NCI-H82 treated with DMSO at 0.1 percent for 48 hours (cell line): ENCODE data around the gene USHBP1.
A peak's percentile ranks its signal among the peaks of the same experiment; 100 is the strongest.

ENCODE experiments used
- DNase-seq: peaks from one replicate; lab custom pipeline; 2025; ENCODE audit not compliant: unreplicated experiment; lab: John Stamatoyannopoulos, UW

USHBP1 gene

DNA sequence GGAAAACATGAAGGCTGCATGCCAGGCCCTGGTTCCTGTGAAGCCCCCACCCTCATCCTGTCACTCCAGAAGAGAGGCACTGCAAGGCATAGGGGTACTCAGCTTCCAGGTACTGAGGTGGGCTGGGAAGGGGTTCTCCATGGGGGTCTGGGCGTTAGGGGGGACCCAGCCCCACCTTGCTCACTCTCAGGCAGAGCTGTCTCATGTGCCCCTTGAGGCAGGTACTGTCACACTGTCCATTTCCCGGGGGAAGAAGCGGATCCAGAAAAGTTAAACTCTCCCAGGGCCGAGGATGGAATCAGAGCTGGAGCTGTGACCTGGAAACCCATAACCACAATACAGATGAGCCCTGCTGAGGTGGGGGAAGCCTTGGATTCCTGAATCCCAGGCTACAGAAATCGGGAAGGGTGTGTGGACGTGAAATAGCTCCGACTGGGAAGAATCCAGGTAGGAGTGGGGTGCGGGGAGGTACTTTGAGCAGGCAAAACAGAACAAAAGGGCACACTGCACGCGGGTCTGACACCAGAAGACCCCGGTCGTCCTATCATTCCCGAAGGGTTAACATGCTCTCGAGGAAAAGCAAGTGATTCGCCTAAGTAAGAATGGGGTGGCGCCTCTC, 49.9 kb downstream of the USHBP1 start:
- no peak for DNase-seq

DNA sequence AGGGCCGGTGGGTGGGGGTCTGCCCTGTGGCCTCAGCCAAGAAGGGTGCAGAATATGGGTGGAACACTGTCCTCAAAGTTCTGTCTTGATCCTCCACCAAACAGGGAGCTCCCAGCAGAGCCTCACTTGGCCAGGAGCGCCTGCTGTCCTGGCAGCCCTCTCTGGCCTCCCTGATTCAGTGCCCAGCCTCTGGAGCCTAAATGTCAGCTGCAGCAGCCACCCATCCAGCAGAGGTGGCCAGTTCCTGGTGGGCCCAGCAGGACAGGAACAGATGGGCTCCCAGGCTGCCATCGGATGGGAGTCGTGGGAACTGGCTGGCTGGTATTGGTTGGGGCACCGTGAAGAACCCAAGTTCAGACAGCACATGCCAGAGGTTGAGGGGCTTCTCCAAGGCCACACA, 51.2 kb downstream of the USHBP1 start:
- no peak for DNase-seq

DNA sequence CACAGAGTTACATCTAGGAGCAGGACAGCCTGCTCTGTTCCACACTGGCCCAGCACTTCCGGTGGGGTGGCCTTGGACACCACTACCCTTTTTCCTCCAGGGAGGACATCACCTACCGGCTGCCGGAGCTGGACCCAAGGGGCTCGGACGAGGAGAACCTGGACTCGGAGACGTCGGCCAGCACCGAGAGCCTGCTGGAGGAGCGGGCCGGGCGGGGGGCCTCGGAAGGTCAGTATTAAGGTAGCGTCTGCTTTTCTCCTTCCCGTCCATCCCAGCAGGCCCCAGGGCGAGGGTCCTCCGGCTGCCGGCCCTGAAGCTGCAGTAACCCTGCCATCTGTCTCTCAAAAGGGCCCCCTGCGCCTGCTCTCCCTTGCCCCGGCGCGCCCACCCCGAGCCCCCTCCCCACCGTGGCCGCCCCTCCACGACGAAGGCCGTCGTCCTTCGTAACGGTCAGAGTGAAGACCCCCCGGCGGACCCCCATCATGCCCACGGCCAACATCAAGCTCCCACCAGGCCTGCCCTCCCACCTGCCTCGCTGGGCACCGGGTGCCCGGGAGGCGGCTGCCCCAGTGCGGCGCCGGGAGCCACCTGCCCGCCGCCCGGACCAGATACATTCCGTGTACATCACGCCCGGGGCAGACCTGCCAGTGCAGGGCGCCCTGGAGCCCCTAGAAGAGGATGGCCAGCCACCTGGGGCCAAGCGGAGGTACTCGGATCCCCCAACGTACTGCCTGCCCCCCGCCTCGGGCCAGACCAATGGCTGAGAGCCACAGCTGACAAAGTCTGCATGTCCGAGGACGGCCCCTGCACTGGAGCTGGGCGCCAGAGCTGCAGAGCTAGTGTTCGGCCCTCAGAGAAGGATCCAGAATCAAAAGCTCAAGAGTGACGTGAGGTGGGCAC, 52.7 kb downstream of the USHBP1 start:
- DNase-seq = no peak

DNA sequence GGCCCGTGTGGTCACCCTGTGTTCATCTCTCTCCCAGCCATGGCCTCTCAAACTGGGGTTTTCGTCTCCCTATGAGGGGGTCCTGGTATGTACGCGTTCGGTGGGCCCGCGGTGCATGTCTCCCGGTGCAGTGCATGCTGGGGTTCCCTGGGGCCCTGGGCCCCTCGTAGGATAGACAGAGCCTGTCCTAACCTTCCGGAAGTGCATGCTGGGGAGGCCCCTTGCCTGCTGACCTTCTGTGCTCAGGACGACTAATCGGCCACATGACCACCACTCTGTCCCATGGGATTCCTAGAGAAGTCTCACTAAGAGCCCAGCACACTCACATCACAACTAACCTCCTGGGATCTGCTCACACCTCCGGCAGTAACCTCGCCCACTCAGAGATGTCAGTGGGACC, 54.2 kb downstream of the USHBP1 start:
- DNase-seq = no peak

DNA sequence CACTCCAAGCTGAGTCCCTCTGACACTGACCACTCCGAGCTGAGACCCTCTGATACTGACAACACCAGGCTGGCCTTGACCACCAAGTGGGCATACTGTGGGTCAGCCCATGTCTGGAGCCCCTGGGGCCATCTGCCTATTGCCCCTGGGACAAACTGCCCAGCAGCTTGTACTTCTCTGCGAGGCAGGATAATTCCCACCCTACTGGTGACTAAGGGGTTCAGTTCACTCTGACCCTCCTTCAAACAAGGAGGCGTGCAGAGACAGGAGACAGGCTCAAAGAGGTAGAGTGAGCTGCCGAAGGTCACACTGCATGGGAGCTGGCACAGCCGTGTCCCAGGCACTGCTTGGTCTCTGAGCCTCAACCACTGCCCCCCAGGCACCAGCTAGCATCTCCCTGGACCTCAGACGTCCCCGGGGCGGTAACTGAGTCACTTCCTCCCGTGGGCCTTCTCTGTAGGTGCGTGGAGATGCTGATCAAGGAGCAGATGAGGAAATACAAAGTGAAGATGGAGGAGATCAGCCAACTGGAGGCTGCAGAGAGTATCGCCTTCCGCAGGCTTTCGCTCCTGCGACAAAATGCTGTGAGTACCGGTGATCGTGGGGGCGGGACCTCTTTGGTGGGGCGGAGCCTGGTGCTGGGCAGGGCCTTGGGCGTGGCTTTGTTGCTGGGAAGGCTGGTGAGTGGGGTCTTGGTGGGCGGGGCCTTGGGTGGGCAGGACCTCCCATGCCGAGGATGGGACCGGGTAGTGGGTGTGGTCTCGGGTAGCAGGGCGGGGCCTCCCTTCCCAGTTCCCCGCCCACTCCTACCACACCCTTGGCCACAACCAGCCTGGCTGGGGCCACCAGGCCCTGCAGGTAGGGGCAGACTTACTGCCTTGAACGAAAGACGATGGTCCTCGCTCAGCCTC, 55.2 kb downstream of the USHBP1 start:
- peak; percentile 60 for DNase-seq

DNA sequence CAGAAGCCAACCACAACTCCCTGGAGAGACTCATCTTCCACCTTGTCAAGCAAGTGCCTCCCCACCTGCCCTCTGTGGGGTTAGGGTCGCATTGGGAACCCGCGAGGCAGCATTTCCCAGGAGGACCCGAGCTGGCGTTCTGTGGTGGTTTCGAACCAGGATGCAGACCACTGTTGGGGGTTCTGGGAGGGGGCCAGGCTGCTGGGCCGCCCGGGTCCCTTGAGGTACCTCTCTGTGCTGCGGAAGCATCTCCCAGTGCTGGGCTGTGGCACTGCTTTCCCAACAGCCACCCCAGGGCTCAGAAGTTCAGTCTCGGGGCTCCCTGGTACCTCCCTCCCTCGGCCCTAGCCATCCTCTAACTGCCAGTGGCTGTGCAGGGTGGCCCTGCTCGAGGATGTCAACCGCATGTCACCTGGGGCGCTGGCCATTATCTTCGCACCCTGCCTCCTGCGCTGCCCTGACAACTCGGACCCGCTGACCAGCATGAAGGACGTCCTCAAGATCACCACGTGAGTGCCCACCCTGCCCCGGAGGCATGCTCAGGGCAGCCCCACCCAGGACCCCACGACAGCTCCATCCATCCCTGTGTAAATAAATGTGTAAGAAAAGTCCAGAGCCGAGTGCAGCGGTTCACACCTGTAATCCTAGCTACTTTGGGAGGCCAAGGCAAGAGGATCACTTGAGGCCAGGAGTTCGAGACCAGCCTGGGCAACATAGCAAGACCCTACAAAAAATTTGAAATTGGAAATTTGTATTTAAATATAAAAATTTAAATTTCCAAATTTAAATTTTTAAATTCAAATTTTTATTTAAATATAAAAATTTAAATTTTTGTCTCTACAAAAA, 57.6 kb downstream of the USHBP1 start:
- no peak for DNase-seq

DNA sequence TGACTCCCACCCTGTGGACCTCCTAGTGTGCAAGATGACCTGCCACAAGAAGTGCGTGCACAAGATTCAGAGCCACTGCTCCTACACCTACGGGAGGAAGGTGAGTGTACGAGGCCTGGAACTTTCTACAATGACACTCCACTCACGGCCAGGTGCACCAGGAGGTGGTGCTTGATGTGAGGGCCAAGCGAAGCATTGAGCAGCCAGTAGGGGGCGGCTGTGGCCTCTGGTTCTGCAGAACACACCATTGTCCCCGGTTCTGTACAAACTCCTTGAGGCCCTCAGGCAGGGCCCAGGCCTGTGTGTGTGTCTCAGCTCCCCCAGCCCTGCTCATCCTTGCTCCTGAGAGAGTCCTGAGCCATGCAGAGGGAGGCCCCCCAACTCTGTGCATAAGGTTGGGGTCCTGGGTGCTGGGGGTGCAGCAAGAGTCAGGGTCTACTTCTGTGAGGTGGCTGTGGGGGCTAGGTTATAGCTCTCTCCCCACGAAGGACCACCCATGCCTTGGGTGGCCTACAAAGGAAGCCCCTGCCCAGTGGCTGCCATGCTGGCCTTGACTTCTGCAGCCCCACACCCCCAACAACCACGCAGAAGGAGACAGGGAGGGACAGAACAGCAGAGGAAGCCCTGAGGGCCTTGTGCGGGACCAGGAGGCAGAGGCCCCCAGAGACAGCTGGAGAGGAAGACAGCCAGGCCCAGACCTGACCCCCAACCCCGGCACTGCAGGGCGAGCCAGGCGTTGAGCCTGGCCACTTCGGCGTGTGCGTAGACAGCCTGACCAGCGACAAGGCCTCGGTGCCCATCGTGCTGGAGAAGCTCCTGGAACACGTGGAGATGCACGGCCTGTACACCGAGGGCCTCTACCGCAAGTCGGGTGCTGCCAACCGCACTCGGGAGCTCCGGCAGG, 59.1 kb downstream of the USHBP1 start:
- peak; percentile 19 for DNase-seq

DNA sequence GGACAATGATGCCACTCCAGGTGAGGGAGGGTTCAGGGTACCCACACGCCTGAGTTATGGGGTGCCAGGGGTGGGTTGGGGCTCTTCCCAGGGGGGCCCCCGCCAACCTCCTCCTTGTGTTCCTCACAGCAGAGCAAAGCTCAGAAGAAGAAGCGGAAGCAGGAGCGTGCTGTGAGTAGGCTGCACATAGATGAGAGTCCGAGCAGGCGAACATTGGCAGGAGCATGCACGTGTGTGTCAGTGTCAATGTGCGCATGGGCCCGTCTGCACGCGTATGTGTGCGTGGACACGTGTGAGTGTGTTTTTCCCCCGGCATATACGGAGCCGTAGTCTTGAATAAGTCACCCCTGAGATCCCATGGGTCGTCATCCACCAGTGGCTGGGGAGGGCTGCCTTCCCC, 61.8 kb downstream of the USHBP1 start:
- DNase-seq = no peak

- DNase-seq = no peak
Measured at GRCh38 chr19:17202249-17202648, 62.3 kb downstream of the USHBP1 start.

GRCh38 chr19:17200408-17201079, 64.0 kb downstream of the USHBP1 start:
- DNase-seq = no peak
